Endothelial cell of umbilical vein (primary cell): ENCODE results near the gene PLA2G4C. TPM values are rescaled to one million over a fixed set of nuclear protein-coding genes. Genes with fewer than 3 reads are reported as not detected.

Experiments used
- BruUV-seq: library from RNA; stranded (reverse); fragments of 400-500 nt; replicated peaks from 2 replicates; lab custom pipeline; 2021; lab: Mats Ljungman, UMichigan
- CTCF ChIA-PET: fragments of 300-600, 350-600 bp; sonication (Branson Sonifier 250); formaldehyde crosslinking; loops from one replicate; lab custom pipeline; 2021; ENCODE audit warnings: antibody characterized with exemption, inconsistent platforms; lab: Charles Lee
- POLR2A ChIA-PET: fragments of 300-600, 350-600 bp; sonication (Branson Sonifier 250); formaldehyde crosslinking; loops from one replicate; lab custom pipeline; 2021; ENCODE audit warnings: antibody characterized with exemption, inconsistent platforms; lab: Charles Lee
- DNase-seq: peaks from one replicate; pipeline ENCODE4 v3.0.0-alpha.2; 2011; ENCODE audit warnings: low read depth, low spot score
- FAIRE-seq: peaks from 2 replicates; lab custom pipeline; 2011; peaks lifted over from hg19 to GRCh38; lab: Jason Lieb, UNC
- H2AFZ ChIP-seq: 2 replicates; pipeline ENCODE4 v1.6.0; 2012; ENCODE audit warnings: low read depth, low read length, control low read depth, inconsistent platforms
- H3K27ac ChIP-seq: 2 replicates; pipeline ENCODE4 v1.5.1; 2011; ENCODE audit warnings: low read depth, mild to moderate bottlenecking, control low read depth, low read length, moderate library complexity; ENCODE audit not compliant: insufficient read depth
- H3K27me3 ChIP-seq, 2 experiments: 2 replicates each; pipeline versions ENCODE4 v1.6.0 to v1.6.1; 2011; ENCODE audit warnings: low read length in 2 of 2, mixed read lengths in 1 of 2; ENCODE audit not compliant: control insufficient read depth in 2 of 2, insufficient read depth in 2 of 2
- H3K36me3 ChIP-seq, 2 experiments: 2 replicates in 1 of 2; 3 replicates in 1 of 2; pipeline ENCODE4 v1.5.1; 2011; ENCODE audit warnings: low read length in 2 of 2, mild to moderate bottlenecking in 1 of 2, moderate library complexity in 1 of 2; ENCODE audit not compliant: control insufficient read depth in 2 of 2, insufficient read depth in 2 of 2; ENCODE audit errors: extremely low read depth in 1 of 2
- H3K4me1 ChIP-seq: 3 replicates; pipeline ENCODE4 v1.5.1; 2011; ENCODE audit warnings: mild to moderate bottlenecking, low read length; ENCODE audit not compliant: control insufficient read depth, insufficient read depth; ENCODE audit errors: extremely low read depth
- H3K4me2 ChIP-seq: 2 replicates; pipeline ENCODE4 v1.6.1; 2011; ENCODE audit warnings: low read length, control low read depth, mixed read lengths; ENCODE audit not compliant: insufficient read depth
- H3K4me3 ChIP-seq, 3 experiments: fragments of 200-600 bp in 1 of 3; sonication (generic), shearing (Covaris generic) in 1 of 3; replicated peaks in 1 of 3; 2 replicates each; pipeline ENCODE4 v1.5.1; 2011 to 2016; ENCODE audit warnings: control low read depth in 3 of 3, low read length in 3 of 3, mild to moderate bottlenecking in 2 of 3, inconsistent platforms in 1 of 3, low read depth in 1 of 3, moderate library complexity in 1 of 3; ENCODE audit not compliant: insufficient read depth in 1 of 3
- H3K79me2 ChIP-seq: 2 replicates; pipeline ENCODE4 v1.6.0; 2012; ENCODE audit warnings: low read length, inconsistent platforms; ENCODE audit not compliant: control insufficient read depth, insufficient read depth
- H3K9ac ChIP-seq: replicated peaks from 2 replicates; pipeline ENCODE3; 2011; ENCODE audit warnings: low read length, control low read depth; ENCODE audit not compliant: insufficient read depth; ENCODE audit errors: extremely low read depth
- H3K9me1 ChIP-seq: replicated peaks from 3 replicates; pipeline ENCODE4 v1.6.0; 2011; ENCODE audit warnings: mild to moderate bottlenecking, low read length; ENCODE audit not compliant: control insufficient read depth, insufficient read depth; ENCODE audit errors: extremely low read depth
- H3K9me3 ChIP-seq: replicated peaks from 2 replicates; pipeline ENCODE4 v1.5.1; 2012; ENCODE audit warnings: low read length, inconsistent platforms; ENCODE audit not compliant: control insufficient read depth, insufficient read depth
- H4K20me1 ChIP-seq: replicated peaks from 2 replicates; pipeline ENCODE3; 2011; ENCODE audit warnings: mild to moderate bottlenecking, low read length; ENCODE audit not compliant: control insufficient read depth, insufficient read depth; ENCODE audit errors: extremely low read depth
- EZH2 ChIP-seq: IDR thresholded peaks from 2 replicates; pipeline ENCODE4 v1.6.1; 2012; ENCODE audit warnings: borderline replicate concordance, low read depth, mild to moderate bottlenecking, moderate library complexity, low read length, inconsistent platforms; ENCODE audit not compliant: severe bottlenecking
- FOS ChIP-seq: IDR thresholded peaks from 2 replicates; pipeline ENCODE4 v1.6.1; 2011; ENCODE audit warnings: mild to moderate bottlenecking, low read length, moderate library complexity, borderline replicate concordance; ENCODE audit not compliant: insufficient read depth
- GATA2 ChIP-seq: IDR thresholded peaks from 2 replicates; pipeline ENCODE4 v1.7.0; 2011; ENCODE audit warnings: low read depth, mild to moderate bottlenecking, moderate library complexity, mixed read lengths, low read length; ENCODE audit not compliant: insufficient read length, insufficient read depth
- JUN ChIP-seq: IDR thresholded peaks from 2 replicates; pipeline ENCODE4 v1.6.1; 2011; ENCODE audit warnings: borderline replicate concordance, low read depth; ENCODE audit not compliant: insufficient read length, insufficient read depth
- MYC ChIP-seq: IDR thresholded peaks from one replicate; pipeline ENCODE4 v1.6.1; 2011; ENCODE audit warnings: mild to moderate bottlenecking, low read depth, low read length
- POLR2A ChIP-seq: IDR thresholded peaks from 2 replicates; pipeline ENCODE4 v1.6.1; 2012; ENCODE audit warnings: low read depth, mild to moderate bottlenecking, control low read depth, low read length
- POLR2AphosphoS5 ChIP-seq: IDR thresholded peaks from 2 replicates; pipeline ENCODE4 v1.6.1; 2012; ENCODE audit warnings: low read depth, mild to moderate bottlenecking, control low read depth, low read length, moderate library complexity; ENCODE audit not compliant: insufficient read depth
- dilution Hi-C: fragments of 300-500 bp; cut with MboI; formaldehyde crosslinking; loops from one replicate; pipeline ENCODE4 v1.15.0; 2019; ENCODE audit warnings: low sequenced_read_pairs; ENCODE audit not compliant: extremely low pct_ligation_motif_present
- intact Hi-C: fragments of 100-400 bp; cut with micrococcal nuclease; formaldehyde crosslinking; loops from one replicate; pipeline ENCODE4 v1.10.0; 2022
- polyA plus RNA-seq, 4 experiments: library from polyadenylated mRNA; depleted of rRNA in 3 of 4; stranded (reverse) in 3 of 4; unstranded in 1 of 4; fragments of >200 nt; gene quantifications; 2 replicates each; pipeline versions ENCODE4 v1.2.1 to v1.2.3, GENCODE V29; 2011 to 2012; ENCODE audit warnings: missing spikeins in 1 of 4
- total RNA-seq: library from RNA; stranded (reverse); gene quantifications from 2 replicates; pipeline ENCODE4 v1.2.3, GENCODE V29; 2021
- TF ChIP-seq, protein P1 (sequence below), 2 donors: IDR thresholded peaks; 1 replicate in 1 of 2; 2 replicates in 1 of 2; pipeline ENCODE4 v1.5.1; 2011; ENCODE audit warnings: low read length in 2 of 2, mild to moderate bottlenecking in 2 of 2, moderate library complexity in 2 of 2, control low read depth in 1 of 2, inconsistent platforms in 1 of 2, low read depth in 1 of 2; ENCODE audit not compliant: insufficient read depth in 1 of 2; ENCODE audit errors: extremely low read depth in 1 of 2
- TF ChIP-seq, protein P2 (sequence below): IDR thresholded peaks from 2 replicates; pipeline ENCODE4 v1.6.1; 2011; ENCODE audit not compliant: insufficient read depth, insufficient read length

PLA2G4C gene
- total and polyA plus RNA-seq, 2 donors (not counting 3 experiments of a cell fraction or from before 2014, with no cell fraction given) = 53.1 to 63.4 TPM

DNA sequence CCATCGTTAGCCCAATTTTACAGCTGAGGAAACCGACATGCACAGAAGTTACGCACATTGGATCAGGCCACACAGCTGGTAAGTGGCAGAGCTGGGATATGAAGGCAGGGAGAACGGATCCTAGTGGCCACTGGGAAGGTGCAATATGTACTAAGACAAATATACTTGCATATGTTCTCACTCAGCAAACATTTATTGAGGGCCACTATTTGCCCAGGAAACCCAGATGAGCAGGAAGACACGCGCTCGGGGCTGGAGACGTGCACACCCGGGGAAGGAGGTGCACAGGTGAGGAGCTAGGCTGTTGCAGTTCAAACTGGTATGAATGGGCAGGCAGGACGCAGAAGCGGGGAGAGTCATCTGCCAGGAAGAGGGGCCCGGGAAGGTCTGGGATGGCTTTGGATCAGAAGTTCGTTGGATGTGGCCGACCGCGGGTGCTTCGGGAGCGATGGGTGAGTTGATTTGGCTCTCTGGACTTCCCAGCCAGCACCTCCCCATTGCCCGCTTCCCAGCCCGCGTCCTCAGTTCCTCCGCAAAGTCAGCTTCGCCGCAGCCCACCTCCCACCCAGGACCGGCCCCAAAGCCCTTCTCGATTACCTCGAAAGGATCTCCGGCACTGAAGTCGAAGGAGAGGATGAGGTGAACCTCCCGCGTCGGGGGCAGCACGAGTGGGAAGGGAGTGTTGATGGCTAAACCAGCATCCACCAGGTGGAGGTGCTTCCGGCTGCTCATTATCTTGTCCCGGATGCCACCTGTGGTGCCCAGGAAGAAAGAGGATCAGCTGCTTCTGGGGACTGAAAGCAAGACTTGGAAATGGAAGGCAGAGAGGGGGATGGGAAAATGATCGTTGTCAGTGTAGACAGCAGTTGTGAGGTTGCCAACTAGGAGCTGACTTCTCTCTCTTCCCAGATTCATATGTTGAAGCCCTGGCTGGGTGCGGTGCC lies 48.9 kb downstream of the PLA2G4C start:
- no peaks in the 10 kb centered on the region for H3K9me1 ChIP-seq
- H2AFZ ChIP-seq = no peak overlapping the region
- H3K4me2 ChIP-seq = no peak overlapping the region
- CTCF ChIA-PET = interaction anchor here (1.2 kb wide), 1 partner anchor 91 kb away, joined by 3 read pairs; no protein-coding TSS in a partner anchor
- no peaks in the 10 kb centered on the region for H4K20me1 ChIP-seq
- DNase-seq = no peak
- POLR2A ChIA-PET = no interaction called here
- H3K4me3 ChIP-seq = no peak overlapping the region
- H3K36me3 ChIP-seq = no peaks in the 10 kb centered on the region
- H3K4me1 ChIP-seq = no peaks in the 10 kb centered on the region
- no peaks in the 10 kb centered on the region for H3K79me2 ChIP-seq
- intact Hi-C loops (no loop called here), dilution Hi-C loops (no loop called here)
- TF ChIP-seq, protein P1, sequence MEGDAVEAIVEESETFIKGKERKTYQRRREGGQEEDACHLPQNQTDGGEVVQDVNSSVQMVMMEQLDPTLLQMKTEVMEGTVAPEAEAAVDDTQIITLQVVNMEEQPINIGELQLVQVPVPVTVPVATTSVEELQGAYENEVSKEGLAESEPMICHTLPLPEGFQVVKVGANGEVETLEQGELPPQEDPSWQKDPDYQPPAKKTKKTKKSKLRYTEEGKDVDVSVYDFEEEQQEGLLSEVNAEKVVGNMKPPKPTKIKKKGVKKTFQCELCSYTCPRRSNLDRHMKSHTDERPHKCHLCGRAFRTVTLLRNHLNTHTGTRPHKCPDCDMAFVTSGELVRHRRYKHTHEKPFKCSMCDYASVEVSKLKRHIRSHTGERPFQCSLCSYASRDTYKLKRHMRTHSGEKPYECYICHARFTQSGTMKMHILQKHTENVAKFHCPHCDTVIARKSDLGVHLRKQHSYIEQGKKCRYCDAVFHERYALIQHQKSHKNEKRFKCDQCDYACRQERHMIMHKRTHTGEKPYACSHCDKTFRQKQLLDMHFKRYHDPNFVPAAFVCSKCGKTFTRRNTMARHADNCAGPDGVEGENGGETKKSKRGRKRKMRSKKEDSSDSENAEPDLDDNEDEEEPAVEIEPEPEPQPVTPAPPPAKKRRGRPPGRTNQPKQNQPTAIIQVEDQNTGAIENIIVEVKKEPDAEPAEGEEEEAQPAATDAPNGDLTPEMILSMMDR (IDR thresholded peaks at IDR 0.05; ENCODE audit: extremely low read depth in 1 of 2, insufficient read depth in 1 of 2, low read depth in 1 of 2, low read length in 2 of 2) = no peak
- no peak for TF ChIP-seq JUN
- no peak for TF ChIP-seq EZH2
- TF ChIP-seq POLR2AphosphoS5 = no peak
- no peak for TF ChIP-seq MYC
- TF ChIP-seq, protein P2, sequence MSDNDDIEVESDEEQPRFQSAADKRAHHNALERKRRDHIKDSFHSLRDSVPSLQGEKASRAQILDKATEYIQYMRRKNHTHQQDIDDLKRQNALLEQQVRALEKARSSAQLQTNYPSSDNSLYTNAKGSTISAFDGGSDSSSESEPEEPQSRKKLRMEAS = no peak
- no peak for TF ChIP-seq FOS
- no peak for TF ChIP-seq POLR2A
- no peak for TF ChIP-seq GATA2
- no peak overlapping the region for H3K27ac ChIP-seq
- H3K9me3 ChIP-seq = no peaks in the 10 kb centered on the region
- H3K9ac ChIP-seq = no peak overlapping the region
- no peaks in the 10 kb centered on the region for H3K27me3 ChIP-seq
- FAIRE-seq = no peak
- no TSS peak for BruUV-seq
